GM19328 (cell line): ENCODE data around the gene NPIPA5.
"Not testable (repeated sequence)": the region's sequence is repeated elsewhere in the genome, so short reads cannot be mapped to it uniquely, and the experiment has no call there.

Experiments used
- ATAC-seq: cut with Tn5 transposase; IDR thresholded peaks from one replicate; pipeline ENCODE4 v1.9.1; 2021; ENCODE audit warnings: mild to moderate bottlenecking, moderate library complexity; ENCODE audit not compliant: unreplicated experiment

Gene NPIPA5

DNA sequence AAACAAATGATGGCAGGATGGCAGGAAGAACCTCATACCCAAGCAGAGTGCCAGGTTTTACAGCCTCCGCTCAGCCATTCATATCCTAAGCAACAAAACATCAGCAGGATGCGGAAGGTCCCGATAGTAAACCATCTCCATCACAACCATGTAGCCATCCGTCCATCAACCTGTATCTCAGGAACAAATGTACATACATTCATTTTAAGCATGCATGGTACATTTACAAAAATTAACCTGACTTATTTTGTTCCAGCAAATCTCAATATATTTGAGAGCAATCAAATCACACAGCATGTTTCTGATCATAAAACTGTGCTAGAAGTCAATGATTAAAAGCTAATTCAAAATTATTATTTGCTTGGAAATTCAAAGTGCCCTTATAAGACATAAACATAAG lies at the start of gene NPIPA5:
Gene NPIPA5 (minus strand): TSS at position 101 of the 400 bp plus-strand sequence. CDS start 0 bp downstream, at position 101.
- ATAC-seq, result not testable (repeated sequence)

- no peak for ATAC-seq
These were observed 49.6 kb upstream of the NPIPA5 start for GRCh38 chr16:15427648-15428239.

GRCh38 chr16:15426796-15427195 lies 48.7 kb upstream of the NPIPA5 start:
- no peak for ATAC-seq

DNA sequence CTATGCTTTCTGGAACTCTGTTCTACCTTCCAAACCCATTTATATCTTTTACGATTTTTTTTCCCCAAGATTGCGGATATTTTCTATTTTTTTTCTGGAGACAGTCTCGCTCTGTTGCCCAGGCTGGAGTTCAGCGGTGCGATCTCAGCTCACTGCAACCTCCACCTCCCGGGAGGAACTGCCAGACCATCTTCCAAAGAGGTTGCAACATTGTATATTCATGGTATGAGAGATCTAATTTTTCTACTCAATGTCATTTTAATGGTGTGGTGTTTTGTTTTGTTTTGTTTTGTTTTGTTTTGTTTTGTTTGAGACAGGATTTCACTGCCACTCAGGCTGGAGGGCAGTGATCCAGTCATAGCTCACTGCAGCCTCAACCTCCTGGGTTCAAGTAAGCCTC lies 47.8 kb upstream of the NPIPA5 start:
- no peak for ATAC-seq

DNA sequence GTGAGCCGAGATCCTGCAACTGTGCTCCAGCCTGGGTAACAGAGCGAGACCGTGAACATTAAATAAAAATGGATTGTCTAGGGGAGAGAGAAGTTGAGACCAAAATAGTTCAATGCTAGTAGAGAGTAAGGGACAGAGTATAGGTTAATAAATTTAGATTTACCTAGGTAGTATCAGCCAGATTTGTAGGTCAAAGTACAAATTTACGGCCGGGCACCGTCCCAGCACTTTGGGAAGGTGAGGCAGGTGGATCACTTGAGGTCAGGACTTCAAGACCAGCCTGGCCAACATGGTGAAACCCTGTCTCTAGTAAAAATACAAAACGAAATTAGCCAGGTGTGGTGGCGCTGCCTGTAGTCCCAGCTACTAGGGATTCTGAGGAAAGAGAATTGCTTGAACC lies 44.1 kb upstream of the NPIPA5 start:
- no peak for ATAC-seq

- not testable (repeated sequence) for ATAC-seq
These were observed 43.6 kb upstream of the NPIPA5 start for GRCh38 chr16:15421696-15422095.

GRCh38 chr16:15418206-15418605 lies 40.1 kb upstream of the NPIPA5 start:
- ATAC-seq, result no peak

- no peak for ATAC-seq
These were observed 39.1 kb upstream of the NPIPA5 start for GRCh38 chr16:15417197-15417596.

DNA sequence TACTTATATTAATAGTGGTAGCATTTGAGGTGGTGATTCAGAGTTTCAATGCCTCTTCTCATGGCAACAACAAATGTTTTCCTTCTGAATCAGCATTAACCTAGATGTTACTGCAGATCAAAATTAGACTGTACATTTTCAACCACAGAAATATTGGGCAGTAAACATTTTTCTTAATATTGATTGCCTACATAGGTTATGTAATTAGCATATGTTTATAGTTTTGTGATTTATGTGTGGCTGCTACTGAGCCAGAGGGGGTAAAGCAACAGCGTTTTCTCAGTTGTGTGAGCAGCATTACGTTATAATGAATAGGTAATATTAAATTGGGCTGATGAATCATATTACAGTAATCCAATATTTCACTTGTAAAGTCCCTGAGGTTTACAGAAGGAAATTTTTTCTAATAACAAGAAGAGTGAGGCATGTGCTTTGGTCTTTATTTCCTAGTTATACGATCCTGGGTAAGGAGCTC lies 37.5 kb upstream of the NPIPA5 start:
- ATAC-seq, result no peak

DNA sequence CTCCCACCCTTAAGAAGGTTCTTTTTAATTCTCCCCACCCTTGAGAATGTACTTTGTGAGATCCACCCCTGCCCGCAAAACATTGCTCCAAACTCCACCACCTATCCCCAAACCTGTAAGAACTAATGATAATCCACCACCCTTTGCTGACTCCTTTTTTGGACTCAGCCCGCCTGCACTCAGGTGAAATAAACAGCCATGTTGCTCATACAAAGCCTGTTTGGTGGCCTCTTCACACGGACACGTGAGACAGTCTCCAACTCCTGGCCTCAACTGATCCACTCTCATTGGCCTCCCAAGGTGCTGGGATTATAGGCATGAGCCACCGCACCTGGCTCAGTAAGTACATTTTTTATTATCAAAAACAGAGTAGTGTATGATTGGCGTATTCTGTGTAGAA lies 31.4 kb upstream of the NPIPA5 start:
- ATAC-seq, result not testable (repeated sequence)

GRCh38 chr16:15407756-15408155 lies 29.7 kb upstream of the NPIPA5 start:
- not testable (repeated sequence) for ATAC-seq

DNA sequence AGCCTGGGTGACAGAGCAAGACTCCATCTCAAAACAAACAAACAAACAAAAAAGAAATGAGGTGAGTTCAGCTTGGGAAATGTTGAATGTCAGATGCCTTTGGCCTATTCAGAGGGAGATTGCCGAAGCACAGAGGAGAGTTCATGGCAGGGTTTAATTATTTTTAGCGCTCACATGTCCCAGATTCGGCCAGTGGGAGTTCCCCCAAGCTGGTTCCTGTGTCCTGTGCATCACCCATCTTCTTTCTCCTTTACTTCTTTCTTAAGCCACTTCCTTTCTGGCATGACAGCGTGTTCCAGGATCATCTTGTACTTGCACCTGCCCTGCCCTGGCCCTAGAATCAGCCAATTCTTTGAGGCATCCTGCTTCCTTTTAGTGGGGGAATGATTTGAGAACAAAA lies 26.7 kb upstream of the NPIPA5 start:
- ATAC-seq, result no peak

- not testable (repeated sequence) for ATAC-seq
These were observed 26.0 kb upstream of the NPIPA5 start for GRCh38 chr16:15404091-15404490.

- no peak for ATAC-seq
These were observed 25.4 kb upstream of the NPIPA5 start for GRCh38 chr16:15403392-15403995.

DNA sequence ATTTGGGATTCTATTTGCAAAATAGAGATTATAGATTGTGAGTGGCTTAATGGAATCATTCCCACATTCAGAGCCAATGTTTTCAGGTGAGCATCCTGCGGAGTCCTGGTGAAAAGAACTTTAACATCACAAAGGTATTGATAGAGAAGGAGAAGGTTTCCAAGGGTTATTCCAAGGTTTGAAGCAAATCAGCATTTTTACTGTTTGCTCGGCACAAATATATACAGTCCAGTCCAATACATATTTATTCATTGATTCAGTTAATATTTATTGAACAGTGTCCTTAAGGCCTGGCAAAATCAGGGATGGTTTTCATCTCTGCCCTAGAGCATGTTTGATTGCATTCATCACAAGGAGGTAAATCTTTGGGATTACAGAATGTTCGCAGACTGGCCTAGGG lies 23.9 kb upstream of the NPIPA5 start:
- ATAC-seq, result no peak

GRCh38 chr16:15400314-15400713 lies 22.2 kb upstream of the NPIPA5 start:
- ATAC-seq, result not testable (repeated sequence)

GRCh38 chr16:15399317-15399716 lies 21.2 kb upstream of the NPIPA5 start:
- ATAC-seq, result no peak

DNA sequence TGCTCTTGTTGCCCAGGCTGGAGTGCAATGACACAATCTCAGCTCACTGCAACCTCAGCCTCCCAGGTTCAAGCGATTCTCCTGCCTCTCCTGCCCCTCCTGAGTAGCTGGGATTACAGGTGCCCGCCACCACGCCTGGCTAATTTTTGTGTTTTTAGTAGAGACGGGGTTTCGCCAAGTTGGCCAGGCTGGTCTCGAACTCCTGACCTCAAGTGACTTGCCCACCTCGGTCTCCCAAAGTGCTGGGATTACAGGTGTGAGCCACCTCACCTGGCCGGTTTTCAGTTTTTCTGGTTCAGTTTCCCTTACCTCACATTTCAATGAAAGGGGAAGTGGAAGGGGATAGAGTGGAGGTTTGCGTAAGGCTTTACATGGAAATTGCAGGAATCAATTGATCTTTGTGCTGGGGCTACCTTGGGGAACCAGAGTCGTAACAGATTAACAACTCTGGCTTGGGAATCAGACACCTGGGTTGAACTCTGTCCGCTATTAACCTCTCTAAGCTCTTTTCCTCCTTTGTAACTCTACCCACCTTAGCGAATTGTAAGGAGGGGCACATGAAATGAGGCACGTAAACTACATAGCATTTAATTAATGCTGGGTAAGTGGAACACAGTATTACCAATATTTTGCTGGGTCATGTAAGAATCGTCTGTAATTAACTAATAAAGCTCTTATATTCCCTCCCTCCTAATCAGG lies 20.7 kb upstream of the NPIPA5 start:
- no peak for ATAC-seq

GRCh38 chr16:15396948-15397594 lies 19.0 kb upstream of the NPIPA5 start:
- no peak for ATAC-seq

DNA sequence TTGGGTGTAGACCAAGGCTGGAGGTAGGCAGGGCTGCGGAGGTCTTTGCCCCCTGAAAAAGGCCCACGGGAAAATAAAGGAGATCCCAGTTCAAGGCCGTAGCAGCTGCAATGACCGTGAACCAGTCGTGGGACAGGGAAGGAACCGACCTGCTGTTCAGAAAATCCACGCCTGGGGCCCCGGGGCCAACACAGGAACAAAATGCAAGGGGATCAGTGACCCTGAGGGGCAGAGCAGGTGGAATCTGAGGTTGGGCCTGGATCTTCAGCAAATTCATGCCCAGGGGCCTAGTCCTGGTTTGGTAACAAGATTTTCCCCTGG lies 18.4 kb upstream of the NPIPA5 start:
- not testable (repeated sequence) for ATAC-seq

GRCh38 chr16:15395631-15396508 lies 17.8 kb upstream of the NPIPA5 start, which contains the start of gene MPV17L:
Gene MPV17L, plus strand, starts transcription at chr16:15395754. Its CDS starts 144 bp downstream, at chr16:15395898.
- not testable (repeated sequence) for ATAC-seq
